ENCODE results near the gene FPR3.

DNA sequence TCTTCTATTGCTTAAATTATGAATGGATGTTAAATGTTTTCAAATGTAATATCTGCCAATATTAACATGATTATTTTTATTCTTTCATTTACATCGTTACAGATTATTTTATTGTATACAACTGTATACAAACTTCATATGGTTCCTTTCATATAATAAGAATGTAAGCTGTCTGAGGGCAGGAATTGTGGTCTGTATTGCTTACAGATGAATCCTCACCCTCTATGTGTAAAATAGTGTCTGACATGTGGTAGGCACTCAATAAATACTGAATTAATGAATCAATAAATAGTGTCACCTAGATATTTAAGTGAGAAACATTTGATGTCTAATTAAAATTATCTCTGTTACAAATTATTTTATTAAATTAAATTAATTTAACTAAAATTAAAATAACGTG is 7.8 kb downstream of the FPR3 start:
- no peak for TF ChIP-seq EZH2 (IDR thresholded peaks at IDR 0.05; ENCODE audit: low read depth)
- TF ChIP-seq, protein P1, sequence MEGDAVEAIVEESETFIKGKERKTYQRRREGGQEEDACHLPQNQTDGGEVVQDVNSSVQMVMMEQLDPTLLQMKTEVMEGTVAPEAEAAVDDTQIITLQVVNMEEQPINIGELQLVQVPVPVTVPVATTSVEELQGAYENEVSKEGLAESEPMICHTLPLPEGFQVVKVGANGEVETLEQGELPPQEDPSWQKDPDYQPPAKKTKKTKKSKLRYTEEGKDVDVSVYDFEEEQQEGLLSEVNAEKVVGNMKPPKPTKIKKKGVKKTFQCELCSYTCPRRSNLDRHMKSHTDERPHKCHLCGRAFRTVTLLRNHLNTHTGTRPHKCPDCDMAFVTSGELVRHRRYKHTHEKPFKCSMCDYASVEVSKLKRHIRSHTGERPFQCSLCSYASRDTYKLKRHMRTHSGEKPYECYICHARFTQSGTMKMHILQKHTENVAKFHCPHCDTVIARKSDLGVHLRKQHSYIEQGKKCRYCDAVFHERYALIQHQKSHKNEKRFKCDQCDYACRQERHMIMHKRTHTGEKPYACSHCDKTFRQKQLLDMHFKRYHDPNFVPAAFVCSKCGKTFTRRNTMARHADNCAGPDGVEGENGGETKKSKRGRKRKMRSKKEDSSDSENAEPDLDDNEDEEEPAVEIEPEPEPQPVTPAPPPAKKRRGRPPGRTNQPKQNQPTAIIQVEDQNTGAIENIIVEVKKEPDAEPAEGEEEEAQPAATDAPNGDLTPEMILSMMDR (conservative IDR thresholded peaks at IDR 0.05), result no peak

Data from PC-9 (cell line).